Tracheal epithelial cell (primary cell): Measurements from ENCODE around the gene EPPIN. TPM values are rescaled to one million over a fixed set of nuclear protein-coding genes. Genes with fewer than 3 reads are reported as not detected.

Experiments used
- total RNA-seq: library from RNA; depleted of rRNA; stranded (reverse); fragments of >200 nt; gene quantifications from 2 replicates; pipeline ENCODE4 v1.2.1, GENCODE V29; 2014

EPPIN gene
- not detected in 2 replicates for total RNA-seq

GRCh38 chr20:45547206-45547770, at the start of gene EPPIN:
TSS of gene EPPIN (minus strand) at chr20:45547401. CDS start at chr20:45547357, 44 bp downstream.

DNA sequence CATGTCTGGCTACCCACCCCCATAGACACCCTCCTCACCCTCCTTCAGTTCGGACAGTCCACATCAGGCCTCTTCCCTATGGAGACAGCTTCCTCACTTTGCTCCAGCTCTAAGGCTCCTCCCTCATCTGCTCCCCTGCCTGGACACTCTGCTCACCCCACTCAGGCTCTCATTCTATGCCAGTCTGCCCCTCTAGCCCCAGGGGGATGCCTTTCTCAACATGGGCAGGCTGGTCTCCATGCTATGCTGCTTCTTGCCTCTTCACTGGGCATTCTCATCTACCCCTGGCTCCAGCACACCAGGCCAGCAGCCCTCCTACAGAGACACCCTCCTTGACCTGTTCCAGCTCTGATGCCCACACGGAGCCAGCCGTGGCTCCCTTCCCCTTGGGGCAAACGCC, 32.0 kb upstream of the EPPIN start, which contains the start of gene WFDC8:
Gene WFDC8, minus strand, starts transcription at position 101 of the 400 bp plus-strand sequence. Its CDS starts 37 bp downstream, at position 64.

DNA sequence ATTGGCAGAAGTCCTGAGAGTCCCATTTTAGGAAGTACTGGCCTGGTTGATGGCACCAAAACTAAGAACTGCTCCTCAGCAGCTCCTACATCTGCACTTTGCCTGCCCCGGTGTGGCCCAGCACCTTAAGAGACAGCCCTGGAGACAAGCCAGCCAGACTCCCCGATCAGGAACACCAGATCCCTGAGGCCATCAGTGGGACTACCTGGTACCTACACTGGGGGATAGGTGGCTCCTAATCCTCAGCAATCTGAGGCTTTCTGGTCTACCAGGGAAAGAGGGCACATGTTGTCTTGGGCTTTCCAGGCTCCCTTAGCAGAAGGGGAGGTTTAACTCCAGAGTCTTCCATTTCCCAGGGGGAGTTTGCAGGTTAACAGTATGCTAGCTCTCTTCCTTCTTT, 7.8 kb downstream of the EPPIN start, which contains the start of gene WFDC6:
Gene WFDC6, minus strand, starts transcription at position 101 of the 400 bp plus-strand sequence. Its CDS starts 75 bp downstream, at position 26.

GRCh38 chr20:45515147-45515913, 31.9 kb downstream of the EPPIN start, which contains the start of gene SPINT3:
TSS of gene SPINT3 (minus strand) at chr20:45515622. CDS start at chr20:45515608, 14 bp downstream.

Other genes starting within 250 kb of the EPPIN start
- not detected in 2 replicates for gene RBPJL, start 240.6 kb downstream of the EPPIN start, total RNA-seq
- gene MATN4, start 239.1 kb downstream of the EPPIN start, total RNA-seq = 0.21 TPM in 1 of 2 replicates, not detected in the other
- 335 and 460 TPM in 2 replicates for gene SDC4, start 199.0 kb downstream of the EPPIN start, total RNA-seq
- gene SYS1, start 184.2 kb downstream of the EPPIN start, total RNA-seq = 14.1 and 28.2 TPM in 2 replicates
- gene TP53TG5, start 169.1 kb downstream of the EPPIN start, total RNA-seq = under 0.01 and 0.21 TPM in 2 replicates
- gene DBNDD2, start 139.1 kb downstream of the EPPIN start, total RNA-seq = 22.6 and 22.7 TPM in 2 replicates
- 22.2 and 23.4 TPM in 2 replicates for gene PIGT, start 131.3 kb downstream of the EPPIN start, total RNA-seq
- gene WFDC2, start 77.6 kb downstream of the EPPIN start, total RNA-seq = 0.96 TPM in 1 of 2 replicates, not detected in the other
- not detected in 2 replicates for gene SPINT3, start 31.8 kb downstream of the EPPIN start, total RNA-seq
- gene WFDC6, start 7.9 kb downstream of the EPPIN start, total RNA-seq = not detected in 2 replicates
- gene WFDC8, start 31.9 kb upstream of the EPPIN start, total RNA-seq = not detected in 2 replicates
- gene WFDC10A, start 82.3 kb upstream of the EPPIN start, total RNA-seq = not detected in 2 replicates
- gene WFDC9, start 83.9 kb upstream of the EPPIN start, total RNA-seq = not detected in 2 replicates
- gene WFDC11, start 122.8 kb upstream of the EPPIN start, total RNA-seq = not detected in 2 replicates
- gene WFDC13, start 154.6 kb upstream of the EPPIN start, total RNA-seq = not detected in 2 replicates
- not detected in 2 replicates for gene WFDC10B, start 157.6 kb upstream of the EPPIN start, total RNA-seq
- not detected in 2 replicates for gene SPINT4, start 174.9 kb upstream of the EPPIN start, total RNA-seq
- 0.48 TPM in 1 of 2 replicates, not detected in the other for gene WFDC3, start 244.5 kb upstream of the EPPIN start, total RNA-seq
- gene DNTTIP1, start 244.6 kb upstream of the EPPIN start, total RNA-seq = 8.7 and 12.3 TPM in 2 replicates